HepG2 (cell line): Measurements from ENCODE around the gene OCLN. TPM values are rescaled to one million over a fixed set of nuclear protein-coding genes. Genes with fewer than 3 reads are reported as not detected.
A peak's percentile ranks its signal among the peaks of the same experiment; 100 is the strongest.

Experiments
- CC2D1A ChIP-seq: sonication (generic); formaldehyde crosslinking; IDR thresholded peaks from 2 replicates; pipeline ENCODE4 v1.8.1; 2023; ENCODE audit warnings: mild to moderate bottlenecking, missing genetic modification reagents
- CEBPG ChIP-seq: IDR thresholded peaks from 2 replicates; pipeline ENCODE4 v1.6.1; 2016
- FOXO1 ChIP-seq: sonication (generic); formaldehyde crosslinking; IDR thresholded peaks from 2 replicates; pipeline ENCODE4 v1.4.0; 2020; ENCODE audit warnings: missing genetic modification reagents
- HNF4G ChIP-seq, 2 experiments: sonication (generic) in 1 of 2; formaldehyde crosslinking in 1 of 2; IDR thresholded peaks; 2 replicates each; pipeline versions ENCODE4 v1.4.0 to v1.6.1; 2011 to 2020; ENCODE audit warnings: borderline replicate concordance in 2 of 2, low read depth in 2 of 2, mild to moderate bottlenecking in 2 of 2, low read length in 1 of 2, missing genetic modification reagents in 1 of 2, moderate library complexity in 1 of 2
- NCOA1 ChIP-seq: sonication (generic); formaldehyde crosslinking; IDR thresholded peaks from 2 replicates; pipeline ENCODE4 v1.9.0; 2021; ENCODE audit warnings: missing genetic modification reagents
- NR2C2 ChIP-seq: sonication (generic); formaldehyde crosslinking; IDR thresholded peaks from 2 replicates; pipeline ENCODE4 v1.4.0; 2020; ENCODE audit warnings: missing genetic modification reagents, mild to moderate bottlenecking, moderate library complexity, borderline replicate concordance
- SAP130 ChIP-seq: IDR thresholded peaks from 2 replicates; pipeline ENCODE4 v1.6.1; 2016; ENCODE audit warnings: low read depth
- SOX6 ChIP-seq, 2 experiments: fragments of 450-650 bp in 1 of 2; sonication (generic) in 1 of 2; formaldehyde crosslinking in 1 of 2; IDR thresholded peaks; 2 replicates each; pipeline versions ENCODE4 v1.4.0 to v1.6.1; 2017 to 2020; ENCODE audit warnings: antibody characterized with exemption in 1 of 2, mild to moderate bottlenecking in 1 of 2, missing genetic modification reagents in 1 of 2
- TARDBP ChIP-seq: sonication (generic); formaldehyde crosslinking; IDR thresholded peaks from 2 replicates; pipeline ENCODE4 v1.8.0; 2022; ENCODE audit warnings: mild to moderate bottlenecking, missing genetic modification reagents
- ZNF333 ChIP-seq: sonication (generic); formaldehyde crosslinking; IDR thresholded peaks from 2 replicates; pipeline ENCODE4 v1.4.0; 2020; ENCODE audit warnings: mild to moderate bottlenecking, missing genetic modification reagents, borderline replicate concordance
- polyA plus RNA-seq, 8 experiments: library from polyadenylated mRNA; depleted of rRNA in 3 of 8; stranded (reverse) in 7 of 8; unstranded in 1 of 8; fragments of >200 nt; fragmentation: Illumina TruSeq in 4 of 8; extraction: Trizol in 4 of 8; gene quantifications; 2 replicates each; pipeline versions ENCODE4 v1.2.1 to v1.2.3, GENCODE V29; 2011 to 2016; ENCODE audit warnings: low read depth in 4 of 8, missing spikeins in 1 of 8, mixed read lengths in 1 of 8; ENCODE audit not compliant: insufficient read depth in 1 of 8
- total RNA-seq, 5 experiments: library from RNA; depleted of rRNA; stranded (reverse); fragments of >200 nt; fragmentation: Illumina TruSeq; extraction: Trizol; gene quantifications; 2 replicates each; pipeline ENCODE4 v1.2.3, GENCODE V29; 2016; ENCODE audit warnings: low read depth in 1 of 5
- TF ChIP-seq, protein P1 (sequence below): sonication (generic); formaldehyde crosslinking; IDR thresholded peaks from 2 replicates; pipeline ENCODE4 v1.5.1; 2020; ENCODE audit warnings: mild to moderate bottlenecking, missing genetic modification reagents, borderline replicate concordance
- TF ChIP-seq, protein P2 (sequence below): sonication (generic); formaldehyde crosslinking; IDR thresholded peaks from 2 replicates; pipeline ENCODE4 v1.5.0; 2020; ENCODE audit warnings: mild to moderate bottlenecking, missing genetic modification reagents, borderline replicate concordance
- TF ChIP-seq, protein P3 (sequence below): sonication (generic); formaldehyde crosslinking; IDR thresholded peaks from 2 replicates; pipeline ENCODE4 v1.4.0; 2020; ENCODE audit warnings: low read depth, mild to moderate bottlenecking, missing genetic modification reagents
- TF ChIP-seq, protein P4 (sequence below): IDR thresholded peaks from 2 replicates; pipeline ENCODE4 v1.6.1; 2018; ENCODE audit warnings: missing genetic modification reagents

The OCLN gene
- total and polyA plus RNA-seq, 2 of the 13 experiments (the other 11 are each of a cell fraction or from before 2014, with no cell fraction given) = 24.1 to 34.8 TPM

DNA sequence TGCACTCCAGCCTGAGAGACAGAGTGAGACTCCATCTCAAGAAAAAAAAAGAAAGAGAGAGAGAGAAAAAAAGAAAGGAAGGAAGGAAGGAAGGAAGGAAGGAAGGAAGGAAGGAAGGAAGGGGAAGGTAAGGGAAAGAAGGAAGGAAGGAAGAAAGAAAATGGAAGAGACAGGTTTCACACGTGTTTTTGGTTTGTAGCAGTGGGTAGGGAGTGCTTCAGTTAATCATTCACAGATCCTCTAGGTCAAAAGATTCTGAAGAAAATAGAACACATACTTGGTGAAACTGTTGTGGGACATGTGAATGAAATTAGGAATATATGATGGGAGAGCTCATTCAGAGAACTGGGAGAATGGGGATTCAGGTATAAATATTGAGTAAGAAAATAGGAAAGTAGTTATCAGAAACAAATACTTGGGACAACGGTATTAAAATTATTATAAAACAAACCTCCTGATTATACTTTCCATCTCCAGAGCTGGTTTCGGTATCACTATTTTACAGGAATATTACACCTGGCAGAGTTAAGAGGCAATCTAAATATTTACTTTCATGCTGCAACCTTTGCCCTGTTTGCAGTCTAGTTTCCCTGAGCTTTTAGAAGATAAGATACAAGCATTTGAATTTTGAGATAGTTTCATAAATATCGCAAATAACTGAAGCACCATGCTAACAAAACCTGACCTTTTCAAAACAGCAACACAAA is 40.5 kb upstream of the OCLN start (continued):
- TF ChIP-seq, protein P1, sequence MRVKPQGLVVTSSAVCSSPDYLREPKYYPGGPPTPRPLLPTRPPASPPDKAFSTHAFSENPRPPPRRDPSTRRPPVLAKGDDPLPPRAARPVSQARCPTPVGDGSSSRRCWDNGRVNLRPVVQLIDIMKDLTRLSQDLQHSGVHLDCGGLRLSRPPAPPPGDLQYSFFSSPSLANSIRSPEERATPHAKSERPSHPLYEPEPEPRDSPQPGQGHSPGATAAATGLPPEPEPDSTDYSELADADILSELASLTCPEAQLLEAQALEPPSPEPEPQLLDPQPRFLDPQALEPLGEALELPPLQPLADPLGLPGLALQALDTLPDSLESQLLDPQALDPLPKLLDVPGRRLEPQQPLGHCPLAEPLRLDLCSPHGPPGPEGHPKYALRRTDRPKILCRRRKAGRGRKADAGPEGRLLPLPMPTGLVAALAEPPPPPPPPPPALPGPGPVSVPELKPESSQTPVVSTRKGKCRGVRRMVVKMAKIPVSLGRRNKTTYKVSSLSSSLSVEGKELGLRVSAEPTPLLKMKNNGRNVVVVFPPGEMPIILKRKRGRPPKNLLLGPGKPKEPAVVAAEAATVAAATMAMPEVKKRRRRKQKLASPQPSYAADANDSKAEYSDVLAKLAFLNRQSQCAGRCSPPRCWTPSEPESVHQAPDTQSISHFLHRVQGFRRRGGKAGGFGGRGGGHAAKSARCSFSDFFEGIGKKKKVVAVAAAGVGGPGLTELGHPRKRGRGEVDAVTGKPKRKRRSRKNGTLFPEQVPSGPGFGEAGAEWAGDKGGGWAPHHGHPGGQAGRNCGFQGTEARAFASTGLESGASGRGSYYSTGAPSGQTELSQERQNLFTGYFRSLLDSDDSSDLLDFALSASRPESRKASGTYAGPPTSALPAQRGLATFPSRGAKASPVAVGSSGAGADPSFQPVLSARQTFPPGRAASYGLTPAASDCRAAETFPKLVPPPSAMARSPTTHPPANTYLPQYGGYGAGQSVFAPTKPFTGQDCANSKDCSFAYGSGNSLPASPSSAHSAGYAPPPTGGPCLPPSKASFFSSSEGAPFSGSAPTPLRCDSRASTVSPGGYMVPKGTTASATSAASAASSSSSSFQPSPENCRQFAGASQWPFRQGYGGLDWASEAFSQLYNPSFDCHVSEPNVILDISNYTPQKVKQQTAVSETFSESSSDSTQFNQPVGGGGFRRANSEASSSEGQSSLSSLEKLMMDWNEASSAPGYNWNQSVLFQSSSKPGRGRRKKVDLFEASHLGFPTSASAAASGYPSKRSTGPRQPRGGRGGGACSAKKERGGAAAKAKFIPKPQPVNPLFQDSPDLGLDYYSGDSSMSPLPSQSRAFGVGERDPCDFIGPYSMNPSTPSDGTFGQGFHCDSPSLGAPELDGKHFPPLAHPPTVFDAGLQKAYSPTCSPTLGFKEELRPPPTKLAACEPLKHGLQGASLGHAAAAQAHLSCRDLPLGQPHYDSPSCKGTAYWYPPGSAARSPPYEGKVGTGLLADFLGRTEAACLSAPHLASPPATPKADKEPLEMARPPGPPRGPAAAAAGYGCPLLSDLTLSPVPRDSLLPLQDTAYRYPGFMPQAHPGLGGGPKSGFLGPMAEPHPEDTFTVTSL (CRISPR knock-in tag) = peak; percentile 83; the same call in 1 of the 2 replicates
- TF ChIP-seq NCOA1 (CRISPR knock-in tag) (no peak), NR2C2 (CRISPR knock-in tag) (peak; percentile 20; the same call in 1 of the 2 replicates), TARDBP (CRISPR knock-in tag) (peak; percentile 56), ZNF333 (CRISPR knock-in tag) (no peak), CEBPG (CRISPR knock-in tag) (peak; percentile 76), SAP130 (CRISPR knock-in tag) (peak; percentile 65), HNF4G (IDR thresholded peaks at IDR 0.05; ENCODE audit: borderline replicate concordance, low read depth, low read length) (peak; percentile 90), HNF4G (CRISPR knock-in tag; IDR thresholded peaks at IDR 0.05; ENCODE audit: borderline replicate concordance, low read depth) (no peak), SOX6 (IDR thresholded peaks at IDR 0.05) (no peak), SOX6 (CRISPR knock-in tag; IDR thresholded peaks at IDR 0.05) (peak; percentile 51; the same call in 1 of the 2 replicates), CC2D1A (CRISPR knock-in tag) (no peak), FOXO1 (CRISPR knock-in tag) (peak; percentile 33; the same call in 1 of the 2 replicates)
- TF ChIP-seq, protein P2, sequence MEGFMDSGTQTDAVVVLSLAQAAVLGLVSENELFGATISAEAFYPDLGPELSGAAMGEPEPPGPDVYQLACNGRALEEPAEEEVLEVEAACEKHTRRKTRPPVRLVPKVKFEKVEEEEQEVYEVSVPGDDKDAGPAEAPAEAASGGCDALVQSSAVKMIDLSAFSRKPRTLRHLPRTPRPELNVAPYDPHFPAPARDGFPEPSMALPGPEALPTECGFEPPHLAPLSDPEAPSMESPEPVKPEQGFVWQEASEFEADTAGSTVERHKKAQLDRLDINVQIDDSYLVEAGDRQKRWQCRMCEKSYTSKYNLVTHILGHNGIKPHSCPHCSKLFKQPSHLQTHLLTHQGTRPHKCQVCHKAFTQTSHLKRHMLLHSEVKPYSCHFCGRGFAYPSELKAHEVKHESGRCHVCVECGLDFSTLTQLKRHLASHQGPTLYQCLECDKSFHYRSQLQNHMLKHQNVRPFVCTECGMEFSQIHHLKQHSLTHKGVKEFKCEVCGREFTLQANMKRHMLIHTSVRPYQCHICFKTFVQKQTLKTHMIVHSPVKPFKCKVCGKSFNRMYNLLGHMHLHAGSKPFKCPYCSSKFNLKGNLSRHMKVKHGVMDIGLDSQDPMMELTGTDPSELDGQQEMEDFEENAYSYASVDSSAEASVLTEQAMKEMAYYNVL (CRISPR knock-in tag) = peak; percentile 77; the same call in 1 of the 2 replicates
- TF ChIP-seq, protein P3, sequence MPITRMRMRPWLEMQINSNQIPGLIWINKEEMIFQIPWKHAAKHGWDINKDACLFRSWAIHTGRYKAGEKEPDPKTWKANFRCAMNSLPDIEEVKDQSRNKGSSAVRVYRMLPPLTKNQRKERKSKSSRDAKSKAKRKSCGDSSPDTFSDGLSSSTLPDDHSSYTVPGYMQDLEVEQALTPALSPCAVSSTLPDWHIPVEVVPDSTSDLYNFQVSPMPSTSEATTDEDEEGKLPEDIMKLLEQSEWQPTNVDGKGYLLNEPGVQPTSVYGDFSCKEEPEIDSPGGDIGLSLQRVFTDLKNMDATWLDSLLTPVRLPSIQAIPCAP = no peak
- TF ChIP-seq, protein P4, sequence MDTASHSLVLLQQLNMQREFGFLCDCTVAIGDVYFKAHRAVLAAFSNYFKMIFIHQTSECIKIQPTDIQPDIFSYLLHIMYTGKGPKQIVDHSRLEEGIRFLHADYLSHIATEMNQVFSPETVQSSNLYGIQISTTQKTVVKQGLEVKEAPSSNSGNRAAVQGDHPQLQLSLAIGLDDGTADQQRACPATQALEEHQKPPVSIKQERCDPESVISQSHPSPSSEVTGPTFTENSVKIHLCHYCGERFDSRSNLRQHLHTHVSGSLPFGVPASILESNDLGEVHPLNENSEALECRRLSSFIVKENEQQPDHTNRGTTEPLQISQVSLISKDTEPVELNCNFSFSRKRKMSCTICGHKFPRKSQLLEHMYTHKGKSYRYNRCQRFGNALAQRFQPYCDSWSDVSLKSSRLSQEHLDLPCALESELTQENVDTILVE (CRISPR knock-in tag) = 0 out of 2 replicates have a peak, but pooled peaks have one; percentile 40
- TF ChIP-seq, all 625 proteins: peak for 62
